Measurements from ENCODE around the gene ACBD6.

ACBD6 gene

DNA sequence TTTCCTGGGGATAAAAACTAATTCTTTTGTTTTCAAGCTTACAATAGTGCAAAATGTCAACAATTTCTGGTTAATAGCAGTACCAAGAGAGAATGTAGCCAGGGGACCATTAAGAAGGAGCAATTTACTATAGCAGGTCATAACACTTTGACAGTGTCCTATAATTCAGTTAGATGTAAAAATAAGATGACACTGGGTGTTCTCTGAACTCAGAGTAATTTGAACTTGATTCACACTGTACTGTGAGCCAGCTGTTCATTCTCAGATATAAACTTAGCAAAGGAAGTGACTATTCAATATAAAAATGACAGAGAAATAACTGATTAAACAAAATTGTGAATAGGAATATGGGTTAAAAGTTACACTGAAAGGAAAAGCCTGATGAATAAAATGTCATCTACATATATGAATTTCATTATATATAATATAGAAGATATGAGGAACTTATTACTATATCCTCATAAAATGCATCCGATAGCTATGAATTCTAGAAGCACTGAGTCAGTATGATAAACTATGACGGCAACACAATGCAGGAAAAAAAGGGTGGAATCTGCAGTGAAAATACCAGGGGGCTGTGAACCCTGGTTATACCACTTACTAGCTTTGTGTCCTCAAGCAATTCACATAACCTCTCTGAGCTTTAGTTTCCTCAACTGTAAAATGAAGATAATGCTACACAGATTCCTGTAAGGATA lies 135.9 kb downstream of the ACBD6 start:
- Mint-ChIP-seq H3K36me3 (ENCODE audit: low read depth) (peaks cover 24% of the 10 kb centered on the region), H3K27ac (no peak overlapping the region), H3K27me3 (no peaks in the 10 kb centered on the region), H3K4me3 (no peak overlapping the region), H3K9me3 (no peaks in the 10 kb centered on the region), H3K4me1 (ENCODE audit: low read depth) (peaks cover 9% of the 10 kb centered on the region)
- no peak for DNase-seq

DNA sequence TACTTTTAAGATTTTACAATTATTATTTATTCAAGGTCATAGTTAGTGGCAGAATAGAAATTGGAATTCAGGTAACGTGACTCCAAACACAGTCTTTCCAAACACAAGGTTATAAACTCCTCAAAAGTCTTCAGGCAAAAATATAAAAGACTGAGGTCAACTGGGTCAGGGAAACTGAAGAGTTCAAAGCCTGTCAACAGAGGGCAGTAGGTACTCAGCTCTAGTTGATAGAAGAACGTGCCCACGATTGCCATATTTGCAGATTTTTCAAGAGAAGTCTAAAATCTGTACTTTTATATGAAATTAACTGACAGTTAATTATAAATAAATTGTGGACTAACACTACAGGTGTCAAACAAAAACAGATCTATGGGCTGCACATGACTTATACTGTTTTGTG lies 137.3 kb downstream of the ACBD6 start:
- H3K4me1 Mint-ChIP-seq (ENCODE audit: low read depth): peaks cover 3% of the 10 kb centered on the region
- H3K27me3 Mint-ChIP-seq: no peaks in the 10 kb centered on the region
- peaks cover 21% of the 10 kb centered on the region for H3K36me3 Mint-ChIP-seq (ENCODE audit: low read depth)
- H3K9me3 Mint-ChIP-seq: no peaks in the 10 kb centered on the region
- H3K4me3 Mint-ChIP-seq: no peak overlapping the region
- no peak overlapping the region for H3K27ac Mint-ChIP-seq
- DNase-seq: no peak

- H3K27me3 Mint-ChIP-seq: no peaks in the 10 kb centered on the region
- no peaks in the 10 kb centered on the region for H3K9me3 Mint-ChIP-seq
- H3K4me1 Mint-ChIP-seq (ENCODE audit: low read depth): peaks cover 3% of the 10 kb centered on the region
- H3K27ac Mint-ChIP-seq: no peak overlapping the region
- peaks cover 16% of the 10 kb centered on the region for H3K36me3 Mint-ChIP-seq (ENCODE audit: low read depth)
- no peak overlapping the region for H3K4me3 Mint-ChIP-seq
- no peak for DNase-seq
These were observed 139.0 kb downstream of the ACBD6 start for GRCh38 chr1:180363246-180363995.

- H3K9me3 Mint-ChIP-seq: no peaks in the 10 kb centered on the region
- no peak for DNase-seq
- H3K4me1 Mint-ChIP-seq (ENCODE audit: low read depth): peaks cover 1% of the 10 kb centered on the region
- no peak overlapping the region for H3K27ac Mint-ChIP-seq
- peaks cover 11% of the 10 kb centered on the region for H3K36me3 Mint-ChIP-seq (ENCODE audit: low read depth)
- H3K27me3 Mint-ChIP-seq: no peaks in the 10 kb centered on the region
- no peak overlapping the region for H3K4me3 Mint-ChIP-seq
These were observed 141.9 kb downstream of the ACBD6 start for GRCh38 chr1:180360333-180361075.

GRCh38 chr1:180358649-180359048 lies 143.7 kb downstream of the ACBD6 start:
- Mint-ChIP-seq H3K27ac (no peak overlapping the region), H3K9me3 (no peaks in the 10 kb centered on the region), H3K4me1 (ENCODE audit: low read depth) (peaks cover 5% of the 10 kb centered on the region), H3K27me3 (no peaks in the 10 kb centered on the region), H3K36me3 (ENCODE audit: low read depth) (peaks cover 11% of the 10 kb centered on the region), H3K4me3 (no peak overlapping the region)
- DNase-seq: no peak

GRCh38 chr1:180353945-180354344 lies 148.4 kb downstream of the ACBD6 start:
- no peak for DNase-seq
- H3K9me3 Mint-ChIP-seq: no peaks in the 10 kb centered on the region
- peaks cover 21% of the 10 kb centered on the region for H3K36me3 Mint-ChIP-seq (ENCODE audit: low read depth)
- H3K4me1 Mint-ChIP-seq (ENCODE audit: low read depth): peaks cover 5% of the 10 kb centered on the region
- no peaks in the 10 kb centered on the region for H3K27me3 Mint-ChIP-seq
- no peak overlapping the region for H3K4me3 Mint-ChIP-seq
- no peak overlapping the region for H3K27ac Mint-ChIP-seq

GRCh38 chr1:180352588-180352987 lies 149.8 kb downstream of the ACBD6 start:
- Mint-ChIP-seq H3K4me1 (ENCODE audit: low read depth) (peaks cover 5% of the 10 kb centered on the region), H3K36me3 (ENCODE audit: low read depth) (peaks cover 22% of the 10 kb centered on the region), H3K27me3 (no peaks in the 10 kb centered on the region)

DNA sequence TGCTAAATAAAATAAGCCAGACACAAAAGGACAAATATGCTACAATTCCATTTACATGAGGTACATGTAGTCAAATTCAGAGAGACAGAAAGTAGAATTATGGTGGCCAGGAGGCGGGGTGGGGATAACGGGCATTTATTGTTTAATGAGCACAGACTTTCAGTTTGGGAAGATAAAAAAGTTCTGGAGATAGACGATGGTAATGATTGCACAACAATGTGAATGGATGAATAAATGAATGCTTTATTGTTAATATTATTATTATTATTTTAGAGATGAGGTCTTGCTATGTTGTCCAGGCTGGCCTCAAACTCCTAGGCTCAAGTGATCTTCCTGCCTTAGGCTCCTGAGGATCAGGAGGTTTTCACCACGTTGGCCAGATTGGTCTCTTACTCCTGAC lies 150.4 kb downstream of the ACBD6 start:
- Mint-ChIP-seq H3K27me3 (no peaks in the 10 kb centered on the region), H3K27ac (no peak overlapping the region), H3K4me1 (ENCODE audit: low read depth) (peaks cover 6% of the 10 kb centered on the region), H3K4me3 (no peak overlapping the region), H3K9me3 (peaks cover 1% of the 10 kb centered on the region), H3K36me3 (ENCODE audit: low read depth) (peaks cover 19% of the 10 kb centered on the region)
- DNase-seq: no peak

More at GRCh38 chr1:180352588-180352987, 149.8 kb downstream of the ACBD6 start:
- H3K4me3 Mint-ChIP-seq: no peak overlapping the region
- no peak for DNase-seq
- no peak overlapping the region for H3K27ac Mint-ChIP-seq
- H3K9me3 Mint-ChIP-seq: no peaks in the 10 kb centered on the region

- H3K36me3 Mint-ChIP-seq (ENCODE audit: low read depth): peaks cover 28% of the 10 kb centered on the region
- peaks cover 11% of the 10 kb centered on the region for H3K4me1 Mint-ChIP-seq (ENCODE audit: low read depth)
- H3K4me3 Mint-ChIP-seq: no peak overlapping the region
- H3K27ac Mint-ChIP-seq: no peak overlapping the region
- no peak for DNase-seq
- no peaks in the 10 kb centered on the region for H3K27me3 Mint-ChIP-seq
- peaks cover 2% of the 10 kb centered on the region for H3K9me3 Mint-ChIP-seq
These were observed 157.2 kb downstream of the ACBD6 start for GRCh38 chr1:180345148-180345547.

- no peak overlapping the region for H3K4me3 Mint-ChIP-seq
- DNase-seq: no peak
- H3K4me1 Mint-ChIP-seq (ENCODE audit: low read depth): peaks cover 11% of the 10 kb centered on the region
- no peak overlapping the region for H3K27ac Mint-ChIP-seq
- no peaks in the 10 kb centered on the region for H3K27me3 Mint-ChIP-seq
- peaks cover 6% of the 10 kb centered on the region for H3K9me3 Mint-ChIP-seq
- H3K36me3 Mint-ChIP-seq (ENCODE audit: low read depth): peaks cover 33% of the 10 kb centered on the region
These were observed 158.2 kb downstream of the ACBD6 start for GRCh38 chr1:180343921-180344769.

- H3K36me3 Mint-ChIP-seq (ENCODE audit: low read depth): peaks cover 14% of the 10 kb centered on the region
- no peaks in the 10 kb centered on the region for H3K4me1 Mint-ChIP-seq (ENCODE audit: low read depth)
- no peak for DNase-seq
- H3K27ac Mint-ChIP-seq: no peak overlapping the region
- H3K4me3 Mint-ChIP-seq: no peak overlapping the region
- H3K27me3 Mint-ChIP-seq: no peaks in the 10 kb centered on the region
- H3K9me3 Mint-ChIP-seq: peaks cover 15% of the 10 kb centered on the region
These were observed 175.3 kb downstream of the ACBD6 start for GRCh38 chr1:180327089-180327488.

DNA sequence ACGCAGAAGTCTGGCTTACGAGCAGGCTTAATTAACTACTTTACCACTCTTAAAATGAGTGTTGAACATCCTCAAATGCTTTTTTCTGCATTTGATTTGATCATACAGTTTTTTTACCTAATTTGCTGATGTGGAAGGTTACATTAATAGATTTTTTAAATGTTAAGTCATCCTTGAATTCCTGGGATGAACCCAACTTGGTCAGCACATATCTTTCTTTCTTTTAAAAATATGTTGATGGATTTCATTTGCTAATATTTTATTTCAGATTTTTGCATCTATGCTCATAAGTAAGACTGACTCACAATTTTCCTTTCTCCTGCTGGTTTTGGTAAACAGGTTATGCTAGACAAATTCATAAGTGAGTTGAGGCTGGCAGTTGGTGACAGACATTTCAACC lies 189.5 kb downstream of the ACBD6 start:
- H3K27ac Mint-ChIP-seq: no peak overlapping the region
- H3K4me1 Mint-ChIP-seq (ENCODE audit: low read depth): peaks cover 7% of the 10 kb centered on the region
- H3K9me3 Mint-ChIP-seq: peaks cover 8% of the 10 kb centered on the region
- no peak for DNase-seq
- H3K36me3 Mint-ChIP-seq (ENCODE audit: low read depth): peaks cover 53% of the 10 kb centered on the region
- no peak overlapping the region for H3K4me3 Mint-ChIP-seq
- no peaks in the 10 kb centered on the region for H3K27me3 Mint-ChIP-seq

DNA sequence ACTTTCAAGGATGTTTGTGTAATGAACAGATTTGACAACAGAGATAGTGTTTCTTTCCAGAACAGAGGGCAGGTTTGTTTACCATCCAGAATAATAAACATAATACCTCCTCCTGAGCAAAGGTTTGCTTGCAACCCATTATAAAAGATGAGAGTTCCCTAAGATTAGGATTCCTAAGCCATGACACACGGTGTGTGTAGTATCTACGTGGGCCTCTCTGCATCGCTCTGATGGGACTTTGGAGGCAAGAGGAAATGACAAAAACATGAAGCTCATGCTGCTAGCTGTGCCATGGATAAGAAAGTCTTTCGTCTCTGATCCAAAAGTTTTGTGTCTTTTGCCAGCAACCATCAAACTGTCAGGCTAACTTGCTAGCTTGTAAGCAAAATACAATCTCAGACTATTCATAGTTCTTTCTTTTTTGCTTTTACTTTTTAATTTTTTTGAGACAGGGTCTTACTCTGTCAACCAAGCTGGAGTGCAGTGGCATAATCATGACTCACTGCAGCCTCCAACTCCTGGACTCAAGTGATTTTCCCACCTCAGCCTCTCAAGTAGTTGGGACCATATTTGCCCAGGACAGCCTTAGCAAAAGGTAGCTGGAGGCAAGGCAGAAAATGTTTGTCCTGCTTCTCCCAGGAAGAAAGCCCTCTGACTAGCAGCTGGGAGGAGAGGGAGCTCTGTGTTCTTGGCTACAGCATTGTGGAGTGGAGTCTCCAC lies 191.2 kb downstream of the ACBD6 start:
- DNase-seq: no peak
- Mint-ChIP-seq H3K9me3 (peaks cover 14% of the 10 kb centered on the region), H3K27ac (no peak overlapping the region), H3K27me3 (no peaks in the 10 kb centered on the region), H3K4me3 (no peak overlapping the region), H3K4me1 (ENCODE audit: low read depth) (no peaks in the 10 kb centered on the region), H3K36me3 (ENCODE audit: low read depth) (peaks cover 71% of the 10 kb centered on the region)

DNA sequence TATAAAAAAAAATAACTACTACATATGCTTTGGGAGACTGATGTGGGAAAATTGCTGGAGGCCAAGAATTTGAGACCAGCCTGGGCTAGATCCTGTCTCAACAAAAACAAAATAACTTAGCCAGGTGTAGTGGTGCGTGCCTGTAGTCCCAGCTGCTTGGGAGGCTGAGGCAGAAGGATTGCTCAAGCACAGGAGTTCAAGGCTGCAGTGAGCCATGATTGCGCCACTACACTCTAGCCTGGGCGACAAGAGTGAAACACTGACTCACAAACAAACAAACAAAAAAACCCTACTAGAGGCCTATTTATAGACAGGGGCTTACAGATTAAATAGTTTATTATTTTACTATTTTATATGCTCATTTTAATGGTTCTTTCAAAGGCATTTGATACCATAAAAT lies 192.3 kb downstream of the ACBD6 start:
- no peak overlapping the region for H3K27ac Mint-ChIP-seq
- DNase-seq: no peak

More for the DNA sequence above, 192.3 kb downstream of the ACBD6 start:
- H3K9me3 Mint-ChIP-seq: peaks cover 15% of the 10 kb centered on the region
- H3K36me3 Mint-ChIP-seq (ENCODE audit: low read depth): peaks cover 78% of the 10 kb centered on the region
- no peak overlapping the region for H3K4me3 Mint-ChIP-seq
- no peaks in the 10 kb centered on the region for H3K27me3 Mint-ChIP-seq
- H3K4me1 Mint-ChIP-seq (ENCODE audit: low read depth): no peaks in the 10 kb centered on the region

Measured in activated T-cell treated with anti-CD3 and anti-CD28 coated beads, Interleukin-2, amount 50 U/mL, for 24 hours (primary cell).